Nephron (organoid): ENCODE measurements around the gene ALG3.

ENCODE experiments used
- H3K27ac Mint-ChIP-seq, 3 experiments: 2 replicates each; pipeline ENCODE4 v1.8.0; 2020; ENCODE audit warnings: mixed read lengths in 3 of 3, mild to moderate bottlenecking in 2 of 3, moderate library complexity in 1 of 3
- H3K27me3 Mint-ChIP-seq: 2 replicates; pipeline ENCODE4 v1.8.0; 2021; ENCODE audit warnings: low read depth, mild to moderate bottlenecking, moderate library complexity, mixed read lengths
- H3K36me3 Mint-ChIP-seq: 2 replicates; pipeline ENCODE4 v1.8.0; 2020; ENCODE audit warnings: low read depth, mixed read lengths
- H3K4me1 Mint-ChIP-seq: 2 replicates; pipeline ENCODE4 v1.8.0; 2020; ENCODE audit warnings: mixed read lengths
- H3K4me3 Mint-ChIP-seq, 3 experiments: 2 replicates each; pipeline ENCODE4 v1.8.0; 2020; ENCODE audit warnings: mild to moderate bottlenecking in 3 of 3, mixed read lengths in 3 of 3, moderate library complexity in 2 of 3
- H3K9me3 Mint-ChIP-seq: 2 replicates; pipeline ENCODE4 v1.8.0; 2020; ENCODE audit warnings: mixed read lengths
- CTCF ChIP-seq, 3 experiments: fragments of 200-600 bp; sonication (generic); IDR thresholded peaks; one replicate each; pipeline ENCODE4 v1.5.0; 2021; ENCODE audit warnings: antibody characterized with exemption in 3 of 3; ENCODE audit not compliant: unreplicated experiment in 3 of 3

ALG3 gene

GRCh38 chr3:184290331-184290730, 41.6 kb upstream of the ALG3 start:
- Mint-ChIP-seq H3K4me1 (no peaks in the 10 kb centered on the region), H3K4me3 (no peak overlapping the region), H3K27ac (no peak overlapping the region), H3K27me3 (peaks cover 41% of the 10 kb centered on the region), H3K36me3 (no peaks in the 10 kb centered on the region), H3K9me3 (no peaks in the 10 kb centered on the region)
- no peak for TF ChIP-seq CTCF (IDR thresholded peaks at IDR 0.05; ENCODE audit: unreplicated experiment in 3 of 3)

GRCh38 chr3:184289426-184289938, 40.7 kb upstream of the ALG3 start:
- H3K27me3 Mint-ChIP-seq: peaks cover 38% of the 10 kb centered on the region
- peaks cover 4% of the 10 kb centered on the region for H3K4me1 Mint-ChIP-seq
- no peaks in the 10 kb centered on the region for H3K9me3 Mint-ChIP-seq
- H3K36me3 Mint-ChIP-seq: no peaks in the 10 kb centered on the region
- no peak overlapping the region for H3K4me3 Mint-ChIP-seq
- no peak overlapping the region for H3K27ac Mint-ChIP-seq
- peak; percentile 19 to 52 (median 31) for TF ChIP-seq CTCF (IDR thresholded peaks at IDR 0.05; ENCODE audit: unreplicated experiment in 3 of 3)

GRCh38 chr3:184284696-184285095, 35.9 kb upstream of the ALG3 start:
- Mint-ChIP-seq H3K27ac (no peak overlapping the region), H3K27me3 (peaks cover 65% of the 10 kb centered on the region), H3K9me3 (no peaks in the 10 kb centered on the region), H3K36me3 (no peaks in the 10 kb centered on the region), H3K4me1 (peaks cover 4% of the 10 kb centered on the region), H3K4me3 (no peak overlapping the region)
- TF ChIP-seq CTCF (IDR thresholded peaks at IDR 0.05; ENCODE audit: unreplicated experiment in 3 of 3): peak; percentile 14 to 43 (median 15)

GRCh38 chr3:184283681-184284080, 34.9 kb upstream of the ALG3 start:
- Mint-ChIP-seq H3K27ac (no peak overlapping the region), H3K9me3 (no peaks in the 10 kb centered on the region), H3K4me3 (no peak overlapping the region), H3K4me1 (peaks cover 4% of the 10 kb centered on the region), H3K27me3 (peaks cover 67% of the 10 kb centered on the region), H3K36me3 (no peaks in the 10 kb centered on the region)
- no peak for TF ChIP-seq CTCF (IDR thresholded peaks at IDR 0.05; ENCODE audit: unreplicated experiment in 3 of 3)

- Mint-ChIP-seq H3K36me3 (no peaks in the 10 kb centered on the region), H3K4me3 (no peak overlapping the region), H3K9me3 (no peaks in the 10 kb centered on the region), H3K27ac (no peak overlapping the region), H3K27me3 (peaks cover 73% of the 10 kb centered on the region), H3K4me1 (peaks cover 4% of the 10 kb centered on the region)
- no peak for TF ChIP-seq CTCF (IDR thresholded peaks at IDR 0.05; ENCODE audit: unreplicated experiment in 3 of 3)
Measured at GRCh38 chr3:184282941-184283340, 34.2 kb upstream of the ALG3 start.

GRCh38 chr3:184277366-184277765, 28.6 kb upstream of the ALG3 start:
- no peaks in the 10 kb centered on the region for H3K9me3 Mint-ChIP-seq
- no peaks in the 10 kb centered on the region for H3K36me3 Mint-ChIP-seq
- no peak overlapping the region for H3K27ac Mint-ChIP-seq
- H3K27me3 Mint-ChIP-seq: peaks cover 87% of the 10 kb centered on the region
- no peak overlapping the region for H3K4me3 Mint-ChIP-seq
- H3K4me1 Mint-ChIP-seq: no peaks in the 10 kb centered on the region
- no peak for TF ChIP-seq CTCF (IDR thresholded peaks at IDR 0.05; ENCODE audit: unreplicated experiment in 3 of 3)
